ENCODE results near the gene TRAPPC12.

The TRAPPC12 gene

DNA sequence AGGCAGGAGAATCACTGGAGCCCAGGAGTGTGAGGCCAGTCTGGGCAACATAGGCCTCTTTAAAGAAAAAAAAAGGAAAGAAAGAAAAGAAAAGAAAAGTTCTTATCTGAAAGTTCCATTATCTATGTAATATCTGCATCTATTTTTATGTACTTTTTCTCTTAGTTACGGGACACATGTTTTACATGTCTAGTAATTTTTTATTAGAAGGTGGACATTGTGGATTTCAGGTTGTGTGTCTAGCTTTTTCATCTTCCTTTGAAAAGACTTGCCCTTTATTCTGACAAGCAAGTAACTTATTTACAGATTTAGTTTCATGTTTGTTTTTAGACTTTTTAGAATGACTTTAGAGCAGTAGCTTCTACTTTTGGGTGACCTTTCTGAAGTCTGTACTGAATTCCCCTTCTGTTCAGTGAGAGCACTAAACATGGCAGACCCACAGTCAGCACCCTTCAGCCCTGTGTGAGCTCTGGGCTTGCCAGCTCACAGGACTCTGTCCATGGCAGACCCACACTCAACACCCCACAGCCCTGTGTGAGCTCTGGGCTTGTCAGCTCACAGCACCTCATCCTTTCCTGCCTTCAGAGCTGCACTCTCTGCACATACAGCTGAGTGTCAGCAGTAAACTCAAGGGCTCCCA, 17.5 kb downstream of the TRAPPC12 start:
- Histone ChIP-seq H3K4me1 (ENCODE audit: insufficient read depth, low read length) (no peaks in the 10 kb centered on the region), H3K4me3 (ENCODE audit: low read depth in 1 of 2, low read length in 2 of 2) (no peak overlapping the region), H3K27me3 (ENCODE audit: control insufficient read depth in 1 of 2, insufficient read depth in 2 of 2, low read length in 2 of 2) (no peaks in the 10 kb centered on the region), H3K9ac (ENCODE audit: low read length) (no peak overlapping the region), H3K9me3 (ENCODE audit: low read length) (no peaks in the 10 kb centered on the region), H3K27ac (ENCODE audit: low read depth, low read length) (no peak overlapping the region), H3K36me3 (ENCODE audit: insufficient read depth, low read length) (peaks cover 19% of the 10 kb centered on the region)

DNA sequence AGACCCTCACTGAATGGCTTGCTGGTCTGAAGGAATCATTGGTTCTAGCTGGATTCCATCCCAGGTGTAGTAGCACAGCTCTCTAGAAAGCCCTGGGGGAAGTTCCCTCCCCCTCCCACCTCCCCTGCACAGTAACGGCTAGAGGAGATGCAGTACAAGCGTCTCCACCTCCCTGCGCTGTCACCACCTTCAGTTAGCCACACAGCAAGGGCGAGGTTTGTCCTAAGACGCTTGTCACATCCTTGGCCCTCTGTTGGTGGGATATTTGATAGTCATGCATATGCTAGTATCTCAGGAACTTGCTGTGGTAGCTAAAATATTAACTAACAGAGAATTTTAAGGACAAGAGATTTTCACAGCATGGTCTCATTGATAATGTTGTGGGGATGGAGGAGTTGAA, 19.4 kb downstream of the TRAPPC12 start:
- no peak overlapping the region for H3K4me3 ChIP-seq (ENCODE audit: low read depth in 1 of 2, low read length in 2 of 2)
- no peaks in the 10 kb centered on the region for H3K4me1 ChIP-seq (ENCODE audit: insufficient read depth, low read length)
- H3K36me3 ChIP-seq (ENCODE audit: insufficient read depth, low read length), result peaks cover 31% of the 10 kb centered on the region
- H3K27me3 ChIP-seq (ENCODE audit: control insufficient read depth in 1 of 2, insufficient read depth in 2 of 2, low read length in 2 of 2), result no peaks in the 10 kb centered on the region
- H3K9me3 ChIP-seq (ENCODE audit: low read length), result no peaks in the 10 kb centered on the region
- no peak overlapping the region for H3K9ac ChIP-seq (ENCODE audit: low read length)
- no peak overlapping the region for H3K27ac ChIP-seq (ENCODE audit: low read depth, low read length)

DNA sequence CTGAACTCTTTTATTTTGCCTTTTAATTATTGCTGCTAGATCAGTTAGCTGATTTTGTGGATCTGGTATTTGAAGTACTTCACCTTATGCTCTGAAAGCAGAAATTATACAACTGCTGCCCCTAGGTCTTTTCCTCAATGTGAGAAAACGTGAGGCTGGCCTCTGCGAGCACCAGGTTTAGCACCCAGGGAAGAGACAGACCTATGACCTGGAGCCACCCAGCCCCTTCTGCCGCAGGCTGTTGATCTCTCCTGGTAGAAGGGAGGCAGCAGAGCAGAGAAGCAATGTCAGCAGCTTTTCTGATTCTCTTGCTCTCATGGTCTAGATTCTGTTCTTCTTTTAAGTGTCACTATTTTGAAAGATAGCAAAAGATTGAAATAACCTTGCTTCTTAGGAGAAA, 19.9 kb downstream of the TRAPPC12 start:
- no peak overlapping the region for H3K4me3 ChIP-seq (ENCODE audit: low read depth in 1 of 2, low read length in 2 of 2)
- no peak overlapping the region for H3K9ac ChIP-seq (ENCODE audit: low read length)
- H3K27ac ChIP-seq (ENCODE audit: low read depth, low read length), result no peak overlapping the region
- H3K9me3 ChIP-seq (ENCODE audit: low read length), result no peaks in the 10 kb centered on the region
- H3K4me1 ChIP-seq (ENCODE audit: insufficient read depth, low read length), result no peaks in the 10 kb centered on the region
- peaks cover 32% of the 10 kb centered on the region for H3K36me3 ChIP-seq (ENCODE audit: insufficient read depth, low read length)
- no peaks in the 10 kb centered on the region for H3K27me3 ChIP-seq (ENCODE audit: control insufficient read depth in 1 of 2, insufficient read depth in 2 of 2, low read length in 2 of 2)

DNA sequence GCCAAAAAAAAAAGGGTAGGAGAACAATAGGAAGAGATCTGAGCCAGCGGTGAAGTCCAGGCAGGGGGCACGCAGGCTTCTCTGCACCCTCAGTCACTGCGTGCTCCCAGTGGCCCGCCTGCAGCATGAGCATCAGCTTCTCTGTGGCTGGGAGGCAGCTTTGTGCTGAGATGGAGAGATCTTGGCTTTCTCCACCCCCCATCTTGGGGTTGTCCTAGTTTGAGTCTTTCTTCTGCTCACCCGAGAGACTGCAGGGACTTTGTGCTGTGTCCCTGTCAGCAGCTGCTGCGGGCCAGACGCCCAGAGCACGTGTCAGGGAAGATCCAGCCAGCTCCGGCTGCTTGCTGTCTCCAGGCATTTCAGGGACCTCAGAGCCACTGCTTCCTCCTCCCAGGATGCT, 20.3 kb downstream of the TRAPPC12 start:
- Histone ChIP-seq H3K36me3 (ENCODE audit: insufficient read depth, low read length) (peaks cover 36% of the 10 kb centered on the region), H3K4me3 (ENCODE audit: low read depth in 1 of 2, low read length in 2 of 2) (no peak overlapping the region), H3K9me3 (ENCODE audit: low read length) (no peaks in the 10 kb centered on the region), H3K9ac (ENCODE audit: low read length) (no peak overlapping the region), H3K27ac (ENCODE audit: low read depth, low read length) (no peak overlapping the region), H3K27me3 (ENCODE audit: control insufficient read depth in 1 of 2, insufficient read depth in 2 of 2, low read length in 2 of 2) (no peaks in the 10 kb centered on the region), H3K4me1 (ENCODE audit: insufficient read depth, low read length) (no peaks in the 10 kb centered on the region)

DNA sequence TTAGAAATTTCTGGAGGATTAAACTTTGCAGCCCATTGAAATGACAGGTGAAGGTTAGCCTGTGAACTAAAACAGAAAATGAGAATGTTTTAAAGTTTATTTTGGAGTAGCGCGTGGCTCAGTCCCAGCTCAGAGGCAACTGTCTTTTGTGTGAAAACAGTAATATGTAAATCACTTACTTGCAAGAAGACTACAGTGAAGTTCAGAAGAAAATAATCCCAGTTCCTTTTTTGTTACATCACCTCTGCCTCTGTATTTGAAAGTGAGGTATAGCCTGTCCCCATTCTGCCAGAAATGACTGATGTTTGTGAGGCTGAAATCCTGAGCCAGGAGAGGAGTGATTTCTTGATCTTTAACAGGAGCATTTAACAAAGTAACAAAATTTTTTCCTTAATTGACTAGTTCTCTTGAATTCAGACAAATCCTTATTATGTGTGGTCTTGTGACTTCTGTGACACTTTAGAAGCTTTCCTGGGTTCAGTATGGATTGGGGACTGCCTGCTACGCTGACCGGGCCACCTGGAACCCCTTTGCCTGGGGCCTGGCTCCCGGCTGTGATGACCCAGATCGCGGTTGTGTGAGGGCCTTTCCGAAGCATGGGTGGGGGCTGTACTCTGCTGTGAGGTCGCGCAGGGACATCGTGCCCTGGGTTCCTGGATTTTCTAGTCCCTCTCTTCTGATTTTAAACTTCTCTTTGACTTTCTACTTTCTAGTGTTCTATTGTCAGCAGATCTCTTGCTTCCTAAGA, 24.3 kb downstream of the TRAPPC12 start:
- H3K36me3 ChIP-seq (ENCODE audit: insufficient read depth, low read length), result peaks cover 29% of the 10 kb centered on the region
- no peak overlapping the region for H3K4me3 ChIP-seq (ENCODE audit: low read depth in 1 of 2, low read length in 2 of 2)
- H3K27ac ChIP-seq (ENCODE audit: low read depth, low read length), result no peak overlapping the region
- no peaks in the 10 kb centered on the region for H3K9me3 ChIP-seq (ENCODE audit: low read length)
- H3K27me3 ChIP-seq (ENCODE audit: control insufficient read depth in 1 of 2, insufficient read depth in 2 of 2, low read length in 2 of 2), result no peaks in the 10 kb centered on the region
- H3K4me1 ChIP-seq (ENCODE audit: insufficient read depth, low read length), result no peaks in the 10 kb centered on the region
- H3K9ac ChIP-seq (ENCODE audit: low read length), result no peak overlapping the region

DNA sequence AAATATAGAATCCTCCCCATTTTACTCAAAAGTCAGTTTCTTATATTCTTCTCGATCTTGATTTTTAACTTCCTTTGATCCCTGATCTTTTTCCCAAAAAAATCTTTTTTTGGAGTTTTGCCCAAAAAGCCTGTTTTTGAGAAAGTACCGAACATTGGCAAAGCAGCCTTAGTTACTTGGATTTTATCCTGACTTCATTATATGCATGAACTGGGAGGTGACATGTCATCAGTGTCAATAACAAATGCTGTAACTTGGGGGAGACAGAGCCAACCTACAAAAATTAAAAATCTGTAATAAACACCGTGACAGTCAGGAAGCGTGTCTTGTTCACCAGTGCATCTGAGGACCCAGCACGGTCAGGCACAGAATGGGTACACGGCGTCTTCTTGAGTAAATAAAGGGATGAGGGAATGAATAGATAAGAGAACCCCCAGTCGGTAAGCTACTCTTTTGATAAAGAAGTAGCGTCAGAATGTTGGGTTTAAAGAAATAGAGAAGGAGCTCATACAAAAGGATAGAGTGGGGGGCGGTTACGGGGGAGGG, 24.9 kb downstream of the TRAPPC12 start:
- H3K36me3 ChIP-seq (ENCODE audit: insufficient read depth, low read length), result peaks cover 27% of the 10 kb centered on the region
- no peaks in the 10 kb centered on the region for H3K27me3 ChIP-seq (ENCODE audit: control insufficient read depth in 1 of 2, insufficient read depth in 2 of 2, low read length in 2 of 2)
- no peak overlapping the region for H3K9ac ChIP-seq (ENCODE audit: low read length)
- no peak overlapping the region for H3K27ac ChIP-seq (ENCODE audit: low read depth, low read length)
- H3K4me3 ChIP-seq (ENCODE audit: low read depth in 1 of 2, low read length in 2 of 2), result no peak overlapping the region
- H3K4me1 ChIP-seq (ENCODE audit: insufficient read depth, low read length), result no peaks in the 10 kb centered on the region
- H3K9me3 ChIP-seq (ENCODE audit: low read length), result no peaks in the 10 kb centered on the region

DNA sequence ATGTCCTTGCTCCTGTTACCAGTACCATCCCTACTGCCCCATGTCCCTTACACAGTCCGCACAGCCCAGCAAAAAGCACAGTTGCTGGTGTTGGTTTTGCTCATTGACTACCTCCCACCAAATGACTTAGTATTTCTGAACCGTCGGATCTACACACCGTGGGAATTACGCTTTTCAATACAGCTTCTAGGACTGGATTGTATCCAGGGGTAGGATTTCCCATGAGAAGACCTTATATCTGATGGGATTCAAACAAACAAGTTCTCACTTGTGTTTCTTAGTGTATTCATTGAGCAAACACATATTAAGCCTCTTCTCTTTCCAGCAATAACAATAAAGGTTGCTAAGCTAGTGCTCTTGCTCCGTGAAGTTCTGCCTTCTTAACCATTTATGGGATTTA, 25.8 kb downstream of the TRAPPC12 start:
- no peak overlapping the region for H3K9ac ChIP-seq (ENCODE audit: low read length)
- peaks cover 27% of the 10 kb centered on the region for H3K36me3 ChIP-seq (ENCODE audit: insufficient read depth, low read length)
- no peaks in the 10 kb centered on the region for H3K4me1 ChIP-seq (ENCODE audit: insufficient read depth, low read length)
- H3K4me3 ChIP-seq (ENCODE audit: low read depth in 1 of 2, low read length in 2 of 2), result no peak overlapping the region
- no peaks in the 10 kb centered on the region for H3K9me3 ChIP-seq (ENCODE audit: low read length)
- no peaks in the 10 kb centered on the region for H3K27me3 ChIP-seq (ENCODE audit: control insufficient read depth in 1 of 2, insufficient read depth in 2 of 2, low read length in 2 of 2)
- no peak overlapping the region for H3K27ac ChIP-seq (ENCODE audit: low read depth, low read length)

DNA sequence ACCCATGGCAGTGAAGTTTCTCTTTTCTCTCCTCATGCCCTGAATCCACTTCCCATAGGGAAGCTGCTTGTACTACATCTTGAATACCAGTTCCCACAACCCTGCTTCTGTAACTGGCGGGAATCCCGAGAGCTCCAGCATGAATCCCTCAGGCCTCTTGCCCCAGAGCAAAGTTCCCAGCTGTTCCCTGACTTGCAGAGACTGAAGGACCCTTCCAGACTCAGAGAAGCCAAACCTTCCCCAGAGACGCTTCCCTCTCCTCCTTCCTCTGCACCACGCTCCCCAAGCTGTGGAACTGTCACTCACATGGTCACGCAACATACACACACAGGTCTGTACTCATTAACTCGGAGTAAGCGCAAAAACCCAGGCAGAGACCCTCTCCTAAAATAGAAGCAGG, 26.4 kb downstream of the TRAPPC12 start:
- H3K4me3 ChIP-seq (ENCODE audit: low read depth in 1 of 2, low read length in 2 of 2), result no peak overlapping the region
- H3K4me1 ChIP-seq (ENCODE audit: insufficient read depth, low read length), result no peaks in the 10 kb centered on the region
- no peak overlapping the region for H3K27ac ChIP-seq (ENCODE audit: low read depth, low read length)
- H3K36me3 ChIP-seq (ENCODE audit: insufficient read depth, low read length), result peaks cover 27% of the 10 kb centered on the region
- no peaks in the 10 kb centered on the region for H3K9me3 ChIP-seq (ENCODE audit: low read length)
- no peak overlapping the region for H3K9ac ChIP-seq (ENCODE audit: low read length)
- no peaks in the 10 kb centered on the region for H3K27me3 ChIP-seq (ENCODE audit: control insufficient read depth in 1 of 2, insufficient read depth in 2 of 2, low read length in 2 of 2)

DNA sequence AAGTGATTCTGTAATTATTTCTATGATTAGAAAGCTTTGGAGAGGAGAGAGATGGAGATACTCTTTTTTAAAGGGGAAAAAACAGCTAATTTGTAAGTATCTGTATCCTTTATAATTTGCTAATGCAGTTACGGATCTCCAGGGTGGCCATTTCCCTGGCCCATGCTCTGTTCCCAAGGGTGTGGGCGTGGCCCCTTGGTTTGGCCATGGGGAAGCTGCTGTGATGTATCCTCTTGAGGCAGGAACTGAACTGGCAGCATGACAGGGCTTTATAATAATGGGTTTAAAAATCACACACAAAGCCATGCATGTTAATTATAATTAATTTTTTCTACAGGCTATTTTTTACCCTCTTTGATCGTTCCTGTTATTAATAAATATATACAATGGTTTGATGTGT, 27.0 kb downstream of the TRAPPC12 start:
- H3K9ac ChIP-seq (ENCODE audit: low read length), result no peak overlapping the region
- no peak overlapping the region for H3K4me3 ChIP-seq (ENCODE audit: low read depth in 1 of 2, low read length in 2 of 2)
- H3K27me3 ChIP-seq (ENCODE audit: control insufficient read depth in 1 of 2, insufficient read depth in 2 of 2, low read length in 2 of 2), result no peaks in the 10 kb centered on the region
- H3K9me3 ChIP-seq (ENCODE audit: low read length), result no peaks in the 10 kb centered on the region
- peaks cover 27% of the 10 kb centered on the region for H3K36me3 ChIP-seq (ENCODE audit: insufficient read depth, low read length)
- H3K4me1 ChIP-seq (ENCODE audit: insufficient read depth, low read length), result no peaks in the 10 kb centered on the region
- no peak overlapping the region for H3K27ac ChIP-seq (ENCODE audit: low read depth, low read length)

DNA sequence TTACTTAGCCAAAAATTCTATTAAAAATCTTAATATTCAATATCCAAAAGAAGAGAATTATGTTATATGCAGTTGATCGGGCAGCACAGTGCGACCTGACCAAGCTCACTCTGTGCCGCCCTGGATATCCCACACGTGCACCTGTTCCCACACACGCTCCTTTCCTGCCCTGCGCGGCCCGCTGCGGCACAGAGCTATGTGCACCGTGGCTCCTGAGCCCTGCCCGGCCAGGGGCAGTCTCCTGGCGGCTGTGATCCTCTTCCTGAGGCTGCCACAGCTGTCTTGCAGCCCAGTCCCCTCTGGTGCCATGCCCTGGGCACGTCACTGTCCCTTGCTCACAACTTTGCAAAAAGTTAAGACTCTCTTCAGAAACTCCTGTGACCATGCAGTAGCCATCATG, 29.3 kb downstream of the TRAPPC12 start:
- Histone ChIP-seq H3K27ac (ENCODE audit: low read depth, low read length) (no peak overlapping the region), H3K4me3 (ENCODE audit: low read depth in 1 of 2, low read length in 2 of 2) (no peak overlapping the region), H3K27me3 (ENCODE audit: control insufficient read depth in 1 of 2, insufficient read depth in 2 of 2, low read length in 2 of 2) (no peaks in the 10 kb centered on the region), H3K36me3 (ENCODE audit: insufficient read depth, low read length) (peaks cover 8% of the 10 kb centered on the region), H3K9me3 (ENCODE audit: low read length) (no peaks in the 10 kb centered on the region), H3K9ac (ENCODE audit: low read length) (no peak overlapping the region), H3K4me1 (ENCODE audit: insufficient read depth, low read length) (no peaks in the 10 kb centered on the region)

DNA sequence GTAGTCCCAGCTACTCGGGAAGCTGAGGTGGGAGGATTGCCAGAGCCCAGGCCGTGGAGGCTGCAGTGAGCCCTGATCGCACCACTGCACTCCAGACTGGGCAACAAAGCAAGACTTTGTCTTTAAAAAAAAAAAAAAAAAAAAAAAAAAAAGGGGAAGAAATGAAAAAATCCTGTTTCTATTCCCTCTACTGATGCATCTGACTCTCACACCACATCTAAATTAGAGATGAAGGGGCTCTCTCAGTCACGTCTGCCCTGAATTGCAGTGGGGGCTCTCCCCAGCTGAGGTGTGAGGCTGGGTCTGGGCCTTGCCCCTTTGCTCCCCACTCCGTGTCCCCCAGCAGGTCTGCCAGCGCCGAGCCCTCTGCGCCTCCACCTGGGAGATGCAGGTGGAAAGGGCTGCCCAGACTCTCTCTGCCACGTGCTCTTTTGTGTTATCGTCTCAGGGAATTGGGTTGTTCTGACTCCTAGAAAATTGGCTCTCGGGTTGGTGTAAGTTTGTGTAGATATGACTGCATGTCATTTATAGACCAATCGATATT, 30.2 kb downstream of the TRAPPC12 start:
- H3K27ac ChIP-seq (ENCODE audit: low read depth, low read length), result no peak overlapping the region
- H3K4me3 ChIP-seq (ENCODE audit: low read depth in 1 of 2, low read length in 2 of 2), result no peak overlapping the region
- H3K36me3 ChIP-seq (ENCODE audit: insufficient read depth, low read length), result peaks cover 4% of the 10 kb centered on the region

More for the DNA sequence above, 30.2 kb downstream of the TRAPPC12 start:
- Histone ChIP-seq H3K9me3 (ENCODE audit: low read length) (no peaks in the 10 kb centered on the region), H3K9ac (ENCODE audit: low read length) (no peak overlapping the region), H3K27me3 (ENCODE audit: control insufficient read depth in 1 of 2, insufficient read depth in 2 of 2, low read length in 2 of 2) (no peaks in the 10 kb centered on the region), H3K4me1 (ENCODE audit: insufficient read depth, low read length) (no peaks in the 10 kb centered on the region)

Data from muscle layer of colon (tissue), 2 donors.